DMS 273 treated with DMSO at 0.1 percent for 48 hours (cell line): Measurements from ENCODE around the gene ARTN.

ENCODE experiments used
- DNase-seq: peaks from one replicate; lab custom pipeline; 2025; lab: John Stamatoyannopoulos, UW

Gene ARTN

DNA sequence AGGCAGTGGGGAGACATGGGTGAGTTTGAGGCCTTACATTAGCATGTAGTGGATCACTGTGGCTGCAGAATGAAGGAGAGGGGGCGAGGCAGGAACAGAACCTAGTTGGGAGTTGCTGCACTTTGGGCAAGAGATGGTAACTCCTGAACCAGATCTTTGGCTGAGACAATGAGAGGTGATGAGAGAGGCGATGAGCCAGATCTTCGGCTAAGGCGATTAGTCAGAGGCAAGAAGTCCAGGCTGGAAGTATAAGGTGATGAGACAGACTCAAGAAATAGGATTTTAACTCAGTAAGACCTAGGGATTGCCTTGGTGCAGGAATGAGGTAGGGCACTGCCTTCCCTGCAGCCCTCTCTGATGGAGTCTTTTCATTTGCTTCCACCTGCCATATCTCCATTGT, 9.1 kb upstream of the ARTN start:
- DNase-seq, result no peak

DNA sequence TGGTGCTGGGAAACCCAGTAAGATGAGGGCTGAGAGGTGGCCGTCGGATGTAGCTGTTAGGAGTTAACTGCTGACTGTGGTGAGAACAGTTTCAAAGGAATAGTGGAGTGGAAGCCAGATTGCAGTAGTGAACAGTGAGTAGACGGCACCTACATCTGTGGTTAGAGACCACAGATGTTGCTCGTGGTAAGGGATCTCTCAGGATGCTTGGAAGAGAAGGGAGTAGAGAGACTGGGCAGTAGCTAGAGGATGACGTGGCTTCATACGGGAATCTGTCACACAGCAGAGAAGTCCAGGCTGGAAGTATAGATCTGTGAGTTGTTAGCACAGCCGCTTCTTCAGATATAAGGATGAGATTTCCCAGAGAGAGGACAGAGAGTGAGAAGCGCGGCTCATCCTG, 7.8 kb upstream of the ARTN start:
- no peak for DNase-seq

DNA sequence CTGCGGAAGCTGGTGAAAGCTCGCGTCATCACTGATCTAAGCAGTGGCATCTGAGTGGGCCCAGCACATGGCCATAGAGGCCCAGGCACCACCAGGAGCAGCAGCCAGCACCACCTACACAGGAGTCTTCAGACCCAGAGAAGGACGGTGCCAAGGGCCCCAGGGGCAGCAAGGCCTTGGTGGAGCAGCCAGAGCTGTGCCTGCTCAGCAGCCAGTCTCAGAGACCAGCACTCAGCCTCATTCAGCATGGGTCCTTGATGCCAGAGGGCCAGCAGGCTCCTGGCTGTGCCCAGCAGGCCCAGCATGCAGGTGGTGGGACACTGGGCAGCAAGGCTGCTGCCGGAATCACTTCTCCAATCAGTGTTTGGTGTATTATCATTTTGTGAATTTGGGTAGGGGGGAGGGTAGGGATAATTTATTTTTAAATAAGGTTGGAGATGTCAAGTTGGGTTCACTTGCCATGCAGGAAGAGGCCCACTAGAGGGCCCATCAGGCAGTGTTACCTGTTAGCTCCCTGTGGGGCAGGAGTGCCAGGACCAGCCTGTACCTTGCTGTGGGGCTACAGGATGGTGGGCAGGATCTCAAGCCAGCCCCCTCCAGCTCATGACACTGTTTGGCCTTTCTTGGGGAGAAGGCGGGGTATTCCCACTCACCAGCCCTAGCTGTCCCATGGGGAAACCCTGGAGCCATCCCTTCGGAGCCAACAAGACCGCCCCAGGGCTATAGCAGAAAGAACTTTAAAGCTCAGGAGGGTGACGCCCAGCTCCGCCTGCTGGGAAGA, 3.2 kb upstream of the ARTN start:
- DNase-seq, result no peak

DNA sequence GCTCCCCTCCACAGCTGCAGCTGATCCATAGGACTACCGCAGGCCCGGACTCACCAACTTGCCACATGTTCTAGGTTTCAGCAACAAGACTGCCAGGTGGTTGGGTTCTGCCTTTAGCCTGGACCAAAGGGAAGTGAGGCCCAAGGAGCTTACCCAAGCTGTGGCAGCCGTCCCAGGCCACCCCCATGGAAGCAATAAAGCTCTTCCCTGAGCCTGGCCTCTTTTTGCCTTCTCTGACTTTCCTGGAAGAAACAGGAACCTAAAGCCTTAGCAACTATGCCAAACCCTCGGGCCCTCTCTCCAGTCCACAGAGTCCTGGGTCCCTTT, 2.7 kb upstream of the ARTN start:
- no peak for DNase-seq

DNA sequence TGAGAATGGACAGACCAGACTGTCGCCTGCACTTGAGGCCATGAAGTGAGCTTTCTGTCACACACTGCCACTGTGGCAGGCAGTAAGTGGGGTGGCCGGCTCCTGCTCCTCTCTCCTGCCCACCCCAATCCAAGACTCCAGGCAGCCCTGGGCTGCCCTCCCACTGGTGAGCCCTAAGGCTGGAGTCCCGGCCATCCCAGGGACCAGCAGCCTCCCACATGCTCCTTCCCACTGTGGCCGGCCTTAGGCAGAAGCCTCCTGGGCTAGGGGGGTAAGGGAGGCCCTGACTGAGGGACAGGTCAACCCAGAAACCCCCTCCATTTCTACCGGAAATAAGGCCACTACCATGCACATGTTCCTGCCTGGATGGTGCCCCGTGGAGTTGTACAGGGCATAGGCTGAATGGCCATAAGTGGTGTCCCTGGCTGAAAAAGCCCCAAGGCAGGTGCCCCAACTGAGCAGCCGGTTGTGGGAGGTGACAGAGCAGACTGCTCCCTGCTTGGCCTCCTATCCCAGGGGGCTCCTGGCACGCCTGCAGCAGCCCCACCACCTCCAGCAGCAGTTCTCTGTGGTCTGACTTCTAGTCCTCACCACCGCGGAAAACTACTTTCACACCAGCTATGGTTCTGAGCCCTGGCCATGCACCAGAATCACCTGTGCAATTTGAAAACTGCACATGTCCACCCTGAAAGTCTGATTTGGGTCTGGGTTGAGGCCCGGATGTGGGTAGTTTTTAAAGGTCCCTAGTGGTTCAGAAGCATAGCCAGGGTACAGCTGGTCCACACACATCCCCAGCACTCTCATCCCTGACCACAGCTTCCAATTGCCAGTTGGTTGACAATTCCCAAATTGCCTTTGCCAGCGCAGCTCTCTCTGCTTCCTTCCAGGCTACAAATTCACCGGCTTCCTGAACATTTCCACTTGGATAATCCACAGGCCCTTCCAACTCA, 1.6 kb upstream of the ARTN start:
- DNase-seq, result no peak

DNA sequence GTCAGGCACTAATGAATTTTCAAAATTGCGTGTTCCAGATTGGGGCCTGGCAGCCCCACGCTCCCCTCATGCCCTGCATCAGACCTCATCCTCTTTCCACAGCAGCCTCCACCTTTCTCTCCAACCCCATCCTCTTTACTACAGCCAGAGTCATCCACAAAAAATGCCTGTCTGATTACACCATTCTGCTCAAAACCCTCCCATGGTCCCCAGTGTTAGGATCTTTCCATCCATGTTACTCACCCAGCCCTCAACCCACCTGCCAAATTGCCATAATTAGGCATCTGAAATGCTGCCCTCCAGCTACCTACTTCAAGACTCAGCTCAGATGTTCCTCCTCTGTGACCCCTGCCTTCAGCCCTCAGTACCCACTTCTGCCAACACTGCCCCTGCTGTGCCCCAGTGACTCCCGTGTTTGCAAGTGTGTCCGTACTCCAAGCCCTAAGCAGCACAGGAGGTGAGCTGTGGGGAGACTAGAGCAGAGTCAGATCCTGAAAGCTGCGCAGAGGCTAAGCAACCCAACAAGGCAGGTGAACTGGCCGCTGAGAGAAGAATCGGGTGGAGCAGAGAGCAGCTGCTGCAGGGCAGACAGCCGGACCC, 715 bp upstream of the ARTN start:
- DNase-seq, result no peak

DNA sequence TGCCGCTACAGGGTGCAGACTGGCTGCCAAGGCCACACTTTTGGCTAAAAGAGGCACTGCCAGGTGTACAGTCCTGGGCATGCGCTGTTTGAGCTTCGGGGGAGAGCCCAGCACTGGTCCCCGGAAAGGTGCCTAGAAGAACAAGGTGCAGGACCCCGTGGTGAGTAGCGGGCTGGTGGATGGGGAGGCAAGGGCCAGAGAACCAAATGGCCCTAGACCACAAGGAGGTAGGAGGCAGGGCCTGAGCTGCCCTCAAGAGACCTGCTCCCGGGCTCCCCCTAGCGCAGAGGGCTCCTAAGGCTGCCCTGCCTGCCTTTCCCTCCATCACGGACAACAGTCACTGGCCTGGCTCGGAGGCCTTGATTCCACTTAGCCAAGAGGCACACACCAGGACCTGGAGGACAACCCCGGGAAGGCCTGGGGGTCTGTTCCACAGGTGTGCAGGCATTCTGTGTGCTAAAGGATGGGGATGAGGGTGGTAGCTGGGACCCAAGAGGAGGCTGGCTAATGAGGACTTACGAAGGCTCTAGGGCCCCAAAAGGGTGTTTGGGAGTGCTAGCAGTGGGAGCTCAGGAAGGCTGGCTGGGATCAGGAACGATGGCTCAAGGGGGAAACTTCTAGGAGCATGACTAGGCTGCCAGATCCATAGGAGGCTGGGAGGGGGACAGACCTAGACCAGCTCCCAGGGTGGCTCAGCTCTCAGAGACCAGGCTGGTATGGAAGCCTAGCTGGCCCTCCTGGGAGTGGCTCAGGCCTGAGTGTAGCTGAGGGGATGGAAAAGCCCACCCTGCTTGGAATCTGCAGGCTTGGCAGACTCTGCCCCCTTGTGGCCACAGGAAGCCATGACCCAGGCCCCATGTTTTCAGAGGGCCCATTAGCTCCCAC, 742 bp downstream of the ARTN start:
- no peak for DNase-seq

DNA sequence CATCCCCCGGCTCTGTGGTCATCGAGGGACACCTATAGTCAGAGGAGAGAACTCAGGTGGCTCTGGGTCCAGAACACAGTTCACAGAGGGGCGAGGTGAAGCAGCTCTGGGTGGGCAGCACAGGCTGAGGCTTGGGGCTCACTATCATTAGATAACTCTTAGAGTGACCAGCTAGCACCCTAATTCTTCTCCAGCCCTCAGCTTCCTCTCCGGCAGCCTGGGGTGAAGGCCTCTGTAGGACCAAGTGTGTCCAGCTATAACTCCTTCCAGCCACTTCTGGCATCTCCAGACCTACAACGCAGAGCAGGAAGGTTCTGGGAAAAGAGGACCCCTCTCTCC, 1.4 kb downstream of the ARTN start:
- no peak for DNase-seq

DNA sequence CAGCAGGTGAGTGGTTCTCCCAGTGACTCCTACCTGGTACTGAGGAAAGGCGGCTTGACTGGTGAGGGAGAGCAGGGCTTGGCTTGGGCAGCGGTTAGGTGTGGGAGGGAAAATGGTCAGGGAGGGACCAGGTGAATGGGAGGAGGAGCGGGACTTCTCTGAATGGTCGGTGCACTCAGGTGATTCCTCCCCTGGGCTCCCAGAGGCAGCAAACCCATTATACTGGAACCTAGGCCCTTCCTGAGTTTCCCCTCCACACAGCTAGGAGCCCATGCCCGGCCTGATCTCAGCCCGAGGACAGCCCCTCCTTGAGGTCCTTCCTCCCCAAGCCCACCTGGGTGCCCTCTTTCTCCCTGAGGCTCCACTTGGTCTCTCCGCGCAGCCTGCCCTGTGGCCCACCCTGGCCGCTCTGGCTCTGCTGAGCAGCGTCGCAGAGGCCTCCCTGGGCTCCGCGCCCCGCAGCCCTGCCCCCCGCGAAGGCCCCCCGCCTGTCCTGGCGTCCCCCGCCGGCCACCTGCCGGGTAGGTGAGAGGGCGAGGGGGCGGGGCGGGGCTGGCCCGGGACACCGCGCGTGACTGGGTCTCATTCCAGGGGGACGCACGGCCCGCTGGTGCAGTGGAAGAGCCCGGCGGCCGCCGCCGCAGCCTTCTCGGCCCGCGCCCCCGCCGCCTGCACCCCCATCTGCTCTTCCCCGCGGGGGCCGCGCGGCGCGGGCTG, 2.3 kb downstream of the ARTN start:
- no peak for DNase-seq

DNA sequence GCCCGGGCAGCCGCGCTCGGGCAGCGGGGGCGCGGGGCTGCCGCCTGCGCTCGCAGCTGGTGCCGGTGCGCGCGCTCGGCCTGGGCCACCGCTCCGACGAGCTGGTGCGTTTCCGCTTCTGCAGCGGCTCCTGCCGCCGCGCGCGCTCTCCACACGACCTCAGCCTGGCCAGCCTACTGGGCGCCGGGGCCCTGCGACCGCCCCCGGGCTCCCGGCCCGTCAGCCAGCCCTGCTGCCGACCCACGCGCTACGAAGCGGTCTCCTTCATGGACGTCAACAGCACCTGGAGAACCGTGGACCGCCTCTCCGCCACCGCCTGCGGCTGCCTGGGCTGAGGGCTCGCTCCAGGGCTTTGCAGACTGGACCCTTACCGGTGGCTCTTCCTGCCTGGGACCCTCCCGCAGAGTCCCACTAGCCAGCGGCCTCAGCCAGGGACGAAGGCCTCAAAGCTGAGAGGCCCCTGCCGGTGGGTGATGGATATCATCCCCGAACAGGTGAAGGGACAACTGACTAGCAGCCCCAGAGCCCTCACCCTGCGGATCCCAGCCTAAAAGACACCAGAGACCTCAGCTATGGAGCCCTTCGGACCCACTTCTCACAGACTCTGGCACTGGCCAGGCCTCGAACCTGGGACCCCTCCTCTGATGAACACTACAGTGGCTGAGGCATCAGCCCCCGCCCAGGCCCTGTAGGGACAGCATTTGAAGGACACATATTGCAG, 3.0 kb downstream of the ARTN start:
- DNase-seq, result no peak

DNA sequence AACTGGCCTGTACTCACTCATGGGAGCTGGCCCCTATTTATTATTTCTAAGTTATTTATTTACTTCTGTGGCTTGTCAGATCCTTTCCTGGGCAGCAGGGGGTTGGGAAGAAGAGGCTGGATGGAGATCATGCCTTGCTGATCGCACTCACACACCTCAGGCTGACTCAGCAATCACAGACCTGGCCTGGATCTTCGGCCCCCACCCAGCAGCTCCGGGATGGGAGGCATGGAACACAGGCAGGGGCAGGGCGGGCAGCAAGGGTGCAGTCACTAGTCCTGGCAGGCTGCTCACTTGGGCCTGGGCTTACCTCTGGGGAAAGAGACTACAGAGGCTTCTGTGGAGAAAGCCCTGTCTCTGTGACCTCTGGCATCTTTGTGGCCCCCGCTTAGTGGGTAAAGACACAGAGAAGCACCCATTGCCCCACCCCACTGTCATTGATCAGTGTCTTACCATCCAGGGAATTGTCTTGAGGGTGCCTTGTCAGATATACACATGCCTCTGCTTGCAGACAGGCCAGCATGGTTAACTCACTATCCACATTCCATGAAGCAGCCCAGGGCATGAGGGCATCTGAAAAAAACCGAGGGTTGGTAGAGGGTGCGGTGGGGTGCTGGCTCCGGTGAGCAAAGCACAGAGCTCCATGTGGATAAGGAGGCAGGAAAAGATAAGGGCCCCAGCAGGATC, 3.7 kb downstream of the ARTN start:
- no peak for DNase-seq

DNA sequence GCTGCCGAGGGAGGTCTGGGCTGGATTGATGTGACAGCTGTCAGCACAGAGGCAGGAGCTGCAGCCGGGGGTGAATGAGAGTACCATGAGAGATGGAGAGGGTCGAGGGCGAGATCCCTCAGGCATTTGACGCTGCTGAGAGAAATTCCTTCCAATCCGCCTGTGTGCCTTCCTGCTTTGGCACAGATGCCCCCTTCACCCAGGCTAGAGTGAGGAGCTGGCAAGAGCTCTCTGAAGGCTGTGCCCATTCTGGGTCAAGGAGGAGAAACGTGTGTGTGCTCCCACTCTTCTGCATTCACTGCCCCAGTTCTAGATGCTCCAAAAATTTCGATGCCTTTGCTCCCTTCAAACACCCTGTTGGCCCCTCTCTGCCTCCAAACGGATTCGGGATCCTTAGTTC, 4.8 kb downstream of the ARTN start:
- no peak for DNase-seq

DNA sequence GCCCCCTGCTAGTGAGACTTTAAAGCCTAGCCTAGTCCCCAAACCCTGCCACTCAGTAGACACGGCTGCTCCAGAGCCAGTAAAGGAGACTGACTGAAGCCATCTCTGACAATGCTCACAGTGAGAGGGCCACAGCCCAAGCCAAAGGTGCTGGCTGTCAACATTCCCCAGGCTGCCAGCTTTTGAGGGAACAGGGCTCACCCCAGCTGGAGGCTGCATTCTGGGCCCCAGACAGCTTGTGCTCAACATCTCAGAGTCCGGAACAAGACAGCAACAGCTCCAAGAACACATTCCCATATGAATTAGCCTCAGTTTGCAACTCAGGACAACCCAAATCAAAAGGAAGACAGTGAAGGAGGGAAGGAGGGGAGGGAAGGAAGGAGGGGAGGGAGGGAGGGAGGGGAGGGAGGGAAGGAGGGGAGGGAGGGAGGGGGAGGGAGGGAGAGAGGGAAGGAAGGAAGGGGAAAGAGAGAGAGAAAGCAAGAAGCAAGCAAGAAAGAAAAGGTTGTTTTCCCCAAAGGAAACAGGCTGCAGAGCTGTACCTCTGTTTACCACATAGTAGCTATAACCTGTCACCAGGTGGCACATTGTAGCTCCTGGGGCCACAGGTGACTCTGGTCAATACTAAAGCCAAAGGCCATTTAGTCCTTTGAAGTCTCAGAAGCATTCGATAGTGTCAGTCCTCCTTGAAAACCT, 5.4 kb downstream of the ARTN start:
- DNase-seq, result no peak

DNA sequence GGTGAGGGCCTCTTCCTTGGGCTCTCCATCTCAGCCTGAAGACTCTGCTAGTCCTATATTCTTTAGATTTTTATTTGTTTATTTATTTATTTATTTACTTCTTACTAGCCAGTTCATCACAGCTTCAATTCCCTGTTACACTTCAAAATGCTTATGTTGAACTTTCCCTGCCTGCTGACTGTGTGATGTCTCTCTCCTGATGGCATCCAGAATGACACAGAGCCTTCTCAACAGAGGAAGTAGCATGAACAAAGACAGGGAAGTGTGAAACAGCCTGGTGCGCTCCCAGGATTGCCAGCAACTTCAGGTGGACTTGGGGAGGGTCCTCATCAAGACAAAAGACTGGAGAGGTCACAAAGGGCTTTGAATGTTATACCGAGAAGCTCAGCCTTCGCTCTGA, 8.8 kb downstream of the ARTN start:
- no peak for DNase-seq

DNA sequence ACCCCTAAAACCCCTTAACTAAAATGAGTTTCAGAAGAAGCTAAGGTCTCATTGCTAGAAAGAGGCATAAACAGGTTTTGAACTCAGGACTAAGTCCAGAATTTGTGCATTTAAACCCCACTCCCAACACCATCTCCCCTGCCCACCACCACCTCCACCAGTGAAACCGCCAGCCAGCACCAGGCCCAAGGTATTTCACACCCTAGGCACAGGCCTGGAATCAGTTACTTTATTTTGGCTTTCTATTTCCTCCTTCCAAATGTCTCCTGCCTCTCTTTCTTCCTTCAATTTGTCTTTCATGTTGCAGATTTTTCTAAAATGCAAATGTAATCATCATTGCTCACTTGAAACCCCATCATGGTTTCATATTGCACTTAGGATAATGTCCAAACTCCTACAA, 11.3 kb downstream of the ARTN start:
- no peak for DNase-seq

DNA sequence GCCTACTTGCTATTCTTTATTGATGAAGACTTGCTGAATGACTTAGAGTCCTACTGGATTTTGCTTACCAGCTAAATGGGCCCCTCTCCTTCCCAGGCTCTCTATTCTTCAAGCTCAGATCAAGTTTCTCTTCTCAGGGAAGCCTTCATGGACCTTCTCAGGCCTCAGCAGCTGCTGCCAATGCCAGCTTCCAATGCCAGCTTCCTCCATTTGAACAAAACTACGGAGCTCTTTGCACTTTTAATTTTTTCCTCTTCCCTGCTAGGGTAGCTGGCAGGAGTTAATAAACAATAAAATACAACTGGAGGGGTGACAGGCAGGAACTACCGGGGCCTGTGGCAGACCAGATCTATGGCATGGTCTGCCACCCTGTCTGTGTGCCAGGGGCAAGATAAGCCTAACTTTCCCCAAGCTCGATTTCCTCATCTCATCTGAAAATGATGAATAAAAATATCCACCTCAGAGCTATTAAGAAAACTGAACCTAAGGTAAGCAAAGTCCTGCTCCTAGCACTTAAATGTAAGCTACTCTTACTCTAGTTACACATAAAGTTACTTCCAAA, 12.2 kb downstream of the ARTN start:
- no peak for DNase-seq

DNA sequence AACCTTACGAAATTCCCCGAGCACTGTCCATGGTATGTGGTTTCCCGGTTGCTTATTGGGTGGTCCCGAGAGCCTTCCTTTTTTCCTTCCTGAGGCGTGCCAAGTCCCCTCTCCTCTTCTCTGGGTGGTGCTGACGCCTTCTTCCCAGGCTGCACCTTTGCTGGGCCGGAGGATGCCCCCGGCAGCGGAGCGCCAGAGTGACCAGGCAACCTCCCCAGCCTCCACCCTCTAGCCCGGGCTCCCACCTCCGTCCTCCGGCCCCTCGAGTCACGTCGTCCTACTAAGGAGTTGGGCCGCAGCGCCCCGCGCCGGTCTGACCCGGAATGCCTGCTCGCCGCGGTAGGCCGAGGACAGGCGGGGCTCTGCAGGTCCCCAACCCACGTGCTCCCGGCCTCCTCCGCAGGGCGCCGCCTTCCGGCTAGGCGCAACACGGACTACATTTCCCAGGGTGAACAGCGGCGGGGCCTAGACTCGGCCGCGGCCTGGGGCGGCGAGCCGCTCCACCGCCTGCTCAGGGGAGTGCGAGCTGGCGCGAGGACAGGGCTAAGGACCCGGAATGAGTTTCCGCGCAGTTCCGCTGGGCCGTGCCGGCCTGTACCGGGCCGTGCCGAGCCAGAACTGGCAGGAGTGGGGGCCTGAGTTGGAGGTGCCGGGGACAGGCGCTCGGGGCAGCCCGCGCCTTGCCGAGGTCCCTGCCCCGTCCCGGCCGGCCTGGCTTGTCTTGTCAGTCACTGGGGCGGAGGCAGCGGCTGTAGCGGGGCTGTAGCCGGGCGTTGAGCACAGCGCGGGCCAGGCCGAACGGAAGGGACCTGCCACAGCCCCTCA, 12.8 kb downstream of the ARTN start, which contains the start of gene IPO13:
IPO13 (plus strand) TSS at position 715 of the 825 bp plus-strand sequence. CDS start 651 bp downstream, outside the sequence.
- peak; percentile 90 for DNase-seq
